ENCODE data around the gene SEC16A.

Gene SEC16A

DNA sequence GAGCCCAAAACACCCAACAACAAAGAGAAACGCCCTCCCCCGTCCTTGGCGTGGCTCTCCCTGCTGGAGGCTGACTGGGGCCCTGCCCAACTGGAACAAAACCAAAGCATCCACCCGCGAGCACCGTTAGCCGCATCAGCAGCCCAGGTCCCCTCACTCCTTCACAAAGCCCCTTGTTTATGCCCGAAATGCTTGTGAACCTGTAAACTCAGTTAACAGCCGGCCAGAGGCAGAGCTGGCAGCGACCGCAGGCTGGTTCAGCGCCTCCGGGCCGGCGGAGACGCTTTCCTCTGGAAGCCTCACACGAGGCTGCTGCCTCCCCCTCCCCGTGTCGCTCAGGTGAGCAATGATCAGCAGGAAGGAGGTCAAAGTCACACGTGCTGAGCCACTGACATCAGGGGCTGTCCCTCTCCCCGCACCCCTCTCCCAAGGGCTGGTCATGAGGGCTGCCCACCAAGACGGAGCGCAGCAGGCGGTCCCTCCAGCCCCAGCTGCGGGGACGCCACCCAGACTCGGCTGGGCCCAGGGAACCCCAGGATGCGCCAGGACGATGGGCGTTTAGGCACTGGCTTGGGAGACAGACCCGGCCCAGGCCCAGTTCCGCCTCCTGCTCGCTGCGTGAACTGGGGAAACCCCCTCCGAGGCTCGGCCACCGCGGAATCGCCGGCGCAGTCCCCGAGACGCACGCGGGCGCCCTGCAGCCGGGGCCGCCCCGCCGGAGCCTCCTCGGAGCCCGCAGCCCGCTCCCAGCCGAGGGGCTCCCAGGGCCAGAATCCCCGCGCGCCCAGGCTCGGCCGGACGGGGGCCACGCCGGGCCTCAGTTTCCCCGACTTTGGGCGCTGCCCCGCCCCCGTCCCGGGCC, 83.4 kb downstream of the SEC16A start:
- no peak for DNase-seq (ENCODE audit: low spot score)

DNA sequence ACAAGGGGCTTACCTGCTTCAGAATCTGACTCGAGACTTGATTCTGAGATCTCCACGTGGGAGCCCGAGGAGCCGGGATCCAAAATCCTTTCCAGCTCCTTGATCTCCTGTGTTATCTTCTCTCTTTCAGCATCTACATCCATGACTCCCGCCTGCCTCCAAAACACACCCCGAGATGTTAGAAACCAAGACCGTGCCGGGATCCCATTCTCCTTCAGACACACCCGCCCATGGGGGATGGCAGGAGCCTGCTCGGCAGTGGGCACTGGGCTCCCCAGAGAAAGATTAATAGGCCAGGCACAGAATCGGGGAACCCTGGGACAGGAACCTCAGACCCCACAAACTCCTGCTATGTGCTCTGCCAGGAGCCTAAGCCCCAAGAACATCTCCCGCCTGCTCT, 84.6 kb downstream of the SEC16A start:
- DNase-seq (ENCODE audit: low spot score), result no peak

DNA sequence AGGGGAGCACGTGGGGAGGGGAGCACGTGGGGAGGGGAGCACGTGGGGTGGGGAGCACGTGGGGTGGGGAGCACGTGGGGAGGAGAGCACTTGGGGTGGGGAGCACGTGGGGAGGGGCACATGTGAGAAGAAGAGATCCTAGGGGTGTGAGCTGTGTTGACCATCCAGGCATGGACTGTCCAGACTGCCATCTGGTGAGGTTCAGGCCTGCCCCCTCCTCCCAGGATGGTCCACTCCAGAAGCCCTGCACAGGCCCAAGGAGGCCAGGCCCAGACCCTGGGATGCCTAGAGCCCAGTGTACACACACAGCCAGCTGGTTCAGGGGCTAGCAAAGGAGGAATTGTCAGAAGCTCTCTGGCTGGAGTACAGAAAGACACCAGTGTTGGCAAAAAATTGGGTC, 85.2 kb downstream of the SEC16A start:
- no peak for DNase-seq (ENCODE audit: low spot score)

DNA sequence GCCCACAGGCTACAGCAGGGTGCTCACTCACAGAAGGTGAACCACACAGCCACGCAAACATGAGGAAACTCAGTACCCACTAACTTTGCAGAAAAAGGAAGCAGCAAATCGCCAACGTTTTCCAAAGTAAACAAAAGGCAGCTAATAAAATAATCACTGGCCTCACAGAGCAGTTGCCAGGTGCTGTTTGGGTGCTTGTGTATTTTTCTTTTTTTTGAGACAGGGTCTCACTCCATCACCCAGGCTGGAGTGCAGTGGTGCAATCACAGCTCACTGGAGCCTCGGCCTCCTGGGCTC, 86.7 kb downstream of the SEC16A start:
- no peak for DNase-seq (ENCODE audit: low spot score)

DNA sequence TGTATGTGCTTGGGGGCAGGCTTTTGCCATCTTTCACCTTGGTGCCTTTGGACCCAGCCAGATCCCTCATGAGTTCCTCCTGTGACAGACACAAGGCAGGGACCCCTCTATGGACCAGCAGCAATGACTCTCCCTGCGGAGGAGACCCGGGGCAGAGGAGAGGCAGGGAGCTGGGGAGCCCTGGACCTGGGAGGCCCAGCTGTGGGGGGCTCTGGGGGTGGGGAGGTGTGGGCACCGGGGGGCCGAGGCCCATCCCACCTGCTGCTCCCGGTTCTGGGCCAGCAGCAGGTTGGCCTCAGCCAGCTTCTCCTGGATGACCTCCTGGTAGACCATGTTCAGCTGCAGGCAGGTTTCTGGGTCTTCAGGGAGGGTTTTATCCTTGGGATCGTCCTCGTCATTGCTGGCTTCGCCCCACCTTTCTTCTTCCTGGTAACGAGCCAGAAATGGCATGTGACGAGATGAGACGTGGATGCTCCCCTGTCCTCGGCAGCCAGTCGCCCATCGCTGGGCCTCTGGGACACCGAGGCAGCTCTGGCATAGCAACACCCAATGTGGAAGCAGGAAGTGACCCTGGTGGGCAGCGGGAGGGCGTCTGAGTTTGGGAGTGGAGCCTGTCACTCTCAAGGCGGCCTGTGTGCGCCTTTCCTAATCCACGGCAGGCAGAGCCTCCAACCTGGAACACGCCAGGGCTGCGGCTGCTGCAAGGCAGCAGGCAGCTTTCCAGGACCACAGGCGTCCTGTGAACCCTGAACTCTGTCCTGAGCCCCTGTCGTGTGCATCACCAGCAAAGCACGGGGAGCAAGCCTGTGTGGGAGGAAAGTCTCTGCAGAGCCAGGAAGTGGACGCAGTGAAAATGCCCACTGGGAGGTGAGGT, 87.3 kb downstream of the SEC16A start:
- no peak for DNase-seq (ENCODE audit: low spot score)

DNA sequence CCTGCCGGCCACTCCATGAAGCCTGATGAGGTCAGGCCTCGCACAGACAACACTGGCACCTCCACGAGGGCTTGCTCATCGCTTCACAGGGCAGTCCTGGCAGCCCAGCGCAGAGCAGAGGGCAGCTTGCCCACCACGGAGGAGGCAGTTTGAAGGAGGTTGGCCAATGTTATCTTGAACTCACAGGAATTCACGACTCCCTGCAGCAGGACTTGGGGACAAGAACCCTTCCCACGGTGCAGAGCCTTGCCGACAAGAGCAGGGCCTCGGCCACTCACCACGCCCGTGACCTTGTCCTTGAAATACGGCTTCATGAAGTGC, 87.9 kb downstream of the SEC16A start:
- no peak for DNase-seq (ENCODE audit: low spot score)

DNA sequence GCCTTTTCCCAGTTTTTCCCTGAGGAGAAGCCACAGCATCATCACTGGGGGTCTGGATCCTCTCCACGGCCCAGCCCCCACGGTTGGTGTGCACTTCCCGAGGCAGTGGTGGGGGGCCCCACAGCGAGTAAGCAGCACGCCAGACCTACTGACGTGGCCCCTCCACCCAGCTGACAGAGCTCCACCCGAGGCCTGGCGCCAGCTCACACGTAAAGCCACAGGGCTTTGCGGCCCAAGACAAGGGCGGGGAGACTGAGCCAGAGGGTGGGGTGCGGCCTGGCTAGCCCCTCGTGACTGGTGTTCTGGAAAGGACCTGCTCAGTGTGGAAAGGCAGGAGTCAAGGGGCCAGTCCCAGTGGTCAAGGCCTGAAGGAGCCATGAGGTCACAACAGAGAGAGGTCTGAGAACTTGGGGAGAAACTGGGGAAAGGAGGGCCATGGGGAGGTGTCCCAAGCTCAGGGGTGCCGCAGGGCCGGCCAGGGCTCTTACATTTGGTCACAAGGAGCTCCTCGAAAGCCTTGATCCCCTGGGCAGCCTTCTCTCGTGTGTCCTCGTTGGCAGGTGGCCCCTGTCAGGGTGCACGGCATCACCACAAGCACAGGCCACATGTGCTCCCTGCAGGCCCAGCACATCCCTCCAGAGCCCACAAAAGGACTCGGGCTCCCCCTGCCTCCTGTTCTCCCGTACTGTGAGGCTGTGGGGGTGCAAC, 88.4 kb downstream of the SEC16A start:
- DNase-seq (ENCODE audit: low spot score), result no peak

DNA sequence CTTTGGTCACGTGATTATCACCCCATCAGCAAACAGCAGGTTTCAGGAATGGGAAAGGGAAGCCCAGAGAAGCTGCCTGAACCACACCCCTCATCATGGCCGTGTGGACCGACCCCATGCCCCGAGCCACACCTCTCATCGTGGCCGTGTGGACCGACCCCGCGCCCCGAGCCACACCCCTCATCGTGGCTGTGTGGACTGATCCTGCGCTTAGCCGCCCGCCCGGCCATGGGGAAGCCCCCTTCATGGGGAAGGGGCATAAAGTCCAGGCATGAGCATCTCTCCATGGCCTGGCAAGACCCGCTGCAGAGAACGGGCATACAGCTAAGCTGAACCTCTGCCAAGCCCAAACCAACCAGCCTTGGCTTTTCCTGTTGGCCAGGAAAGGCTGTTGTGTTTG, 89.3 kb downstream of the SEC16A start:
- no peak for DNase-seq (ENCODE audit: low spot score)

DNA sequence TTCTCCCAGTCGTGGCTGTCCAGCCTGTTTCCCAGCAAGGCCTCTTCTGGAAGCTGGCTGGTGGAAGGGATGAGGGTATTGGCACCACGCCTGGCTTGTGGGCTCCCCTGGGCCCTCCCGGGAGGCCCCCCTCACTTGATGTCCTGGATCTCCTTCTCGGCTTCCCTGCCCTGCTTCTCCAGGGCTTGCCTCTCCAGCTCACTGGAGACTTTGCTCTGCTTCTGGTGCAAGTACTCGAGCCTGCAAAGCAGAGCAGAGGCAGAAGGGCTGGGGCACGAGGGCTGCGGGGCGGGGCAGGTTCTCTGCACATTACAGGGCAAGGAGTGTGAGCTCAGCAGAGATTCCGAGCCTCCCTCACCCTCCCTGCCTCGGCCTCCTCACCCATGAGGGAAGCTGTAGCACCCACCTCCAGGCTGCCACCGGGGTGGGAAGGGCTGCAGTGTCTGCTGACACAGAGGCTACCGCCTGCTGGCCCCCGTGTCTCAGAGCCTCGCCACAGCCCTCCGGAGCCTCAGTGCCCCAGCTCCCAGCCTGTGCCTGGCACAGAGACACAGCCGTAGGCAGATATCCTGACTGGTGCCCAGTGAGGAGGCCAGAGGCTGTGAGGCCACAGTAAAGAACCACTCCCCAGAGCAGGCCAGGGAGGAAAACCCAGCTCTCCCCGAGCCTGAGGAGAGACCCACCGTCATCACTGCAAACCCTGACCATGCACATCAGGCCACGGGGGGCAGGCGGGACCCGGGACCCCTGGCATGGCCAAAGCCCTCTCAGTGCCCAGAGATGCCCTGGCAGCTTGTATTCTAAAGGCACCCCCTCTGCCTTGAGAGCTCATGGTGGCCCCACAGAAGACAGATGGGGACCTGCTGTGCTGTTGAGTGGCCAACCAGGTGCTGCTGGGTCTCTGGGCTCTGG, 90.0 kb downstream of the SEC16A start:
- DNase-seq (ENCODE audit: low spot score), result no peak

DNA sequence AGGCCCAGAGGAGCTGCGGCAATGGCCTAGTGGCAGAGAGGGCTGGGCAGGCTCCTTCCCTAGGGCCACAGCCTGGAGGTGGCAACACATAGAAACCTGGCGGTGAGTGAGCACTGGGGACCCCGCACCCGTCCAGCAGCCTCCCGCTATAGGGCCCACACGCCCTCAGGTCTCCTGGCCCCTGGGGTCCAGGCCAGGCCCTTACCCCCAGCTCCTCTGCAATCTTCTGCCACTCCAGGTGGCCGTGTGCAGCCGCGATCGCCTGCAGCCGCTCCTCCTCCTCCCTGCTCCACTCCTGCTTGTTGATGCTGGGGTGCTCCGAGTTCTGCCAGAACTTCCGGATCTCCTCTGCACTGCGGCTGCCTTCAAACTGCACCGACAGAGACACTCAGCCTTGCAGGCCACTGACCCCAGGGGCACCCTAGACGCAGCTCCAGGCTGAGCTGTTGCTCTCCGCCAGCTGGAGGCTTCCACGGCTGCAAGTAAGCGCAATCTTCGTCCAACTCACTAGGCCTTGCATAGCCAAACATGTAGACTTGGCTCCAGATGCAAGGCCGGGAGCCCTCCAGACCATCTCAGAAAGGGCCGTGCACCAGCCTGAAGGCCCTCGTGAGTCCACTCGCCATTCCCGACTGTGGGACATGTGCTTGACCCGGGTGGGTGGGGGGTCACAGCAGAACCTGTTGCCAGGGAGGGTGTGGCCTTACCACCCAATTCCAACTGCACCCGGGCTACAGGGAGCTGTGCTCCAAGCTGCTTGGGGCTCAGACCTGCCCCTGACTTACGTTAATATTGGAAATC, 90.9 kb downstream of the SEC16A start:
- no peak for DNase-seq (ENCODE audit: low spot score)

Measured in left forelimb (tissue), 1 donor.